Measurements from ENCODE around the gene CD79A. TPM values are rescaled to one million over a fixed set of nuclear protein-coding genes. Genes with fewer than 3 reads are reported as not detected.

The CD79A gene
- total and polyA plus RNA-seq, 2 donors = 31.4 to 74.4 TPM

- H3K36me3 ChIP-seq (ENCODE audit: control insufficient read depth in 2 of 2, insufficient read depth in 2 of 2, low read length in 1 of 2) = peaks cover 80 to 84% of the 10 kb centered on the region in 2 donors
- H3K4me3 ChIP-seq (ENCODE audit: low read length in 2 of 2) = no peak overlapping the region
- H3K4me1 ChIP-seq (ENCODE audit: control insufficient read depth in 2 of 2, insufficient read depth in 2 of 2, low read length in 2 of 2) = peaks cover 0 to 13% of the 10 kb centered on the region in 2 donors
- no peaks in the 10 kb centered on the region for H3K9me3 ChIP-seq (ENCODE audit: control insufficient read depth in 2 of 2, insufficient read depth in 1 of 2, low read length in 1 of 2)
- WGBS = 78% methylated on average over 1 of the region's 1 CpG
- no peaks in the 10 kb centered on the region for H3K27me3 ChIP-seq (ENCODE audit: control insufficient read depth in 2 of 2, insufficient read depth in 1 of 2, low read length in 1 of 2)
- DNase-seq (ENCODE audit: low read depth in 6 of 9, low spot score in 9 of 9) = no peak
- H3K27ac ChIP-seq (ENCODE audit: low read depth in 1 of 2, low read length in 1 of 2) = no peak overlapping the region
Measured at GRCh38 chr19:41896581-41896942, 19.5 kb downstream of the CD79A start.

- Histone ChIP-seq H3K9me3 (ENCODE audit: control insufficient read depth in 2 of 2, insufficient read depth in 1 of 2, low read length in 1 of 2) (no peaks in the 10 kb centered on the region), H3K4me1 (ENCODE audit: control insufficient read depth in 2 of 2, insufficient read depth in 2 of 2, low read length in 2 of 2) (peaks cover 0 to 7% of the 10 kb centered on the region in 2 donors), H3K27me3 (ENCODE audit: control insufficient read depth in 2 of 2, insufficient read depth in 1 of 2, low read length in 1 of 2) (no peaks in the 10 kb centered on the region), H3K4me3 (ENCODE audit: low read length in 2 of 2) (no peak overlapping the region), H3K36me3 (ENCODE audit: control insufficient read depth in 2 of 2, insufficient read depth in 2 of 2, low read length in 1 of 2) (peaks cover 80 to 84% of the 10 kb centered on the region in 2 donors), H3K27ac (ENCODE audit: low read depth in 1 of 2, low read length in 1 of 2) (no peak overlapping the region)
- DNase-seq (ENCODE audit: low read depth in 6 of 9, low spot score in 9 of 9) = no peak
- 98% methylated on average over 3 of the region's 3 CpGs for WGBS
Measured at GRCh38 chr19:41897181-41897580, 20.1 kb downstream of the CD79A start.

- 97% methylated on average over 24 of the region's 24 CpGs for WGBS
- no peak overlapping the region for H3K27ac ChIP-seq (ENCODE audit: low read depth in 1 of 2, low read length in 1 of 2)
- H3K4me3 ChIP-seq (ENCODE audit: low read length in 2 of 2) = no peak overlapping the region
- no peaks in the 10 kb centered on the region for H3K27me3 ChIP-seq (ENCODE audit: control insufficient read depth in 2 of 2, insufficient read depth in 1 of 2, low read length in 1 of 2)
- no peak for DNase-seq (ENCODE audit: low read depth in 6 of 9, low spot score in 9 of 9)
- no peaks in the 10 kb centered on the region for H3K9me3 ChIP-seq (ENCODE audit: control insufficient read depth in 2 of 2, insufficient read depth in 1 of 2, low read length in 1 of 2)
- peaks cover 80 to 84% of the 10 kb centered on the region in 2 donors for H3K36me3 ChIP-seq (ENCODE audit: control insufficient read depth in 2 of 2, insufficient read depth in 2 of 2, low read length in 1 of 2)
- peaks cover 0 to 2% of the 10 kb centered on the region in 2 donors for H3K4me1 ChIP-seq (ENCODE audit: control insufficient read depth in 2 of 2, insufficient read depth in 2 of 2, low read length in 2 of 2)
Measured at GRCh38 chr19:41897820-41898219, 20.7 kb downstream of the CD79A start.

GRCh38 chr19:41898235-41898634, 21.2 kb downstream of the CD79A start:
- Histone ChIP-seq H3K4me1 (ENCODE audit: control insufficient read depth in 2 of 2, insufficient read depth in 2 of 2, low read length in 2 of 2) (no peaks in the 10 kb centered on the region), H3K36me3 (ENCODE audit: control insufficient read depth in 2 of 2, insufficient read depth in 2 of 2, low read length in 1 of 2) (peaks cover 81 to 84% of the 10 kb centered on the region in 2 donors), H3K27me3 (ENCODE audit: control insufficient read depth in 2 of 2, insufficient read depth in 1 of 2, low read length in 1 of 2) (no peaks in the 10 kb centered on the region), H3K9me3 (ENCODE audit: control insufficient read depth in 2 of 2, insufficient read depth in 1 of 2, low read length in 1 of 2) (no peaks in the 10 kb centered on the region), H3K27ac (ENCODE audit: low read depth in 1 of 2, low read length in 1 of 2) (no peak overlapping the region), H3K4me3 (ENCODE audit: low read length in 2 of 2) (no peak overlapping the region)
- WGBS = 97% methylated on average over 15 of the region's 15 CpGs
- DNase-seq (ENCODE audit: low read depth in 6 of 9, low spot score in 9 of 9) = no peak

GRCh38 chr19:41901707-41902360, 24.8 kb downstream of the CD79A start:
- Histone ChIP-seq H3K27ac (ENCODE audit: low read depth in 1 of 2, low read length in 1 of 2) (no peak overlapping the region), H3K4me1 (ENCODE audit: control insufficient read depth in 2 of 2, insufficient read depth in 2 of 2, low read length in 2 of 2) (no peaks in the 10 kb centered on the region), H3K4me3 (ENCODE audit: low read length in 2 of 2) (no peak overlapping the region), H3K27me3 (ENCODE audit: control insufficient read depth in 2 of 2, insufficient read depth in 1 of 2, low read length in 1 of 2) (no peaks in the 10 kb centered on the region), H3K36me3 (ENCODE audit: control insufficient read depth in 2 of 2, insufficient read depth in 2 of 2, low read length in 1 of 2) (peaks cover 92% of the 10 kb centered on the region in 2 donors), H3K9me3 (ENCODE audit: control insufficient read depth in 2 of 2, insufficient read depth in 1 of 2, low read length in 1 of 2) (peaks cover 0 to 2% of the 10 kb centered on the region in 2 donors)
- WGBS = 97% methylated on average over 21 of the region's 21 CpGs
- DNase-seq (ENCODE audit: low read depth in 6 of 9, low spot score in 9 of 9) = no peak

GRCh38 chr19:41902594-41902993, 25.5 kb downstream of the CD79A start:
- peaks cover 0 to 2% of the 10 kb centered on the region in 2 donors for H3K9me3 ChIP-seq (ENCODE audit: control insufficient read depth in 2 of 2, insufficient read depth in 1 of 2, low read length in 1 of 2)
- WGBS = 99% methylated on average over 17 of the region's 17 CpGs
- no peak for DNase-seq (ENCODE audit: low read depth in 6 of 9, low spot score in 9 of 9)
- H3K4me1 ChIP-seq (ENCODE audit: control insufficient read depth in 2 of 2, insufficient read depth in 2 of 2, low read length in 2 of 2) = no peaks in the 10 kb centered on the region
- no peak overlapping the region for H3K4me3 ChIP-seq (ENCODE audit: low read length in 2 of 2)
- peaks cover 92 to 95% of the 10 kb centered on the region in 2 donors for H3K36me3 ChIP-seq (ENCODE audit: control insufficient read depth in 2 of 2, insufficient read depth in 2 of 2, low read length in 1 of 2)
- no peak overlapping the region for H3K27ac ChIP-seq (ENCODE audit: low read depth in 1 of 2, low read length in 1 of 2)
- no peaks in the 10 kb centered on the region for H3K27me3 ChIP-seq (ENCODE audit: control insufficient read depth in 2 of 2, insufficient read depth in 1 of 2, low read length in 1 of 2)

- Histone ChIP-seq H3K27ac (ENCODE audit: low read depth in 1 of 2, low read length in 1 of 2) (no peak overlapping the region), H3K36me3 (ENCODE audit: control insufficient read depth in 2 of 2, insufficient read depth in 2 of 2, low read length in 1 of 2) (peaks cover 90 to 91% of the 10 kb centered on the region in 2 donors), H3K27me3 (ENCODE audit: control insufficient read depth in 2 of 2, insufficient read depth in 1 of 2, low read length in 1 of 2) (no peaks in the 10 kb centered on the region), H3K9me3 (ENCODE audit: control insufficient read depth in 2 of 2, insufficient read depth in 1 of 2, low read length in 1 of 2) (peaks cover 0 to 2% of the 10 kb centered on the region in 2 donors), H3K4me1 (ENCODE audit: control insufficient read depth in 2 of 2, insufficient read depth in 2 of 2, low read length in 2 of 2) (no peaks in the 10 kb centered on the region), H3K4me3 (ENCODE audit: low read length in 2 of 2) (no peak overlapping the region)
- no peak for DNase-seq (ENCODE audit: low read depth in 6 of 9, low spot score in 9 of 9)
- 96% methylated on average over 19 of the region's 19 CpGs for WGBS
Measured at GRCh38 chr19:41903193-41903953, 26.3 kb downstream of the CD79A start.

- no peak overlapping the region for H3K4me3 ChIP-seq (ENCODE audit: low read length in 2 of 2)
- H3K9me3 ChIP-seq (ENCODE audit: control insufficient read depth in 2 of 2, insufficient read depth in 1 of 2, low read length in 1 of 2) = peaks cover 0 to 2% of the 10 kb centered on the region in 2 donors
- no peak overlapping the region for H3K27ac ChIP-seq (ENCODE audit: low read depth in 1 of 2, low read length in 1 of 2)
- no peaks in the 10 kb centered on the region for H3K4me1 ChIP-seq (ENCODE audit: control insufficient read depth in 2 of 2, insufficient read depth in 2 of 2, low read length in 2 of 2)
- WGBS = 97% methylated on average over 30 of the region's 30 CpGs
- peaks cover 0 to 5% of the 10 kb centered on the region in 2 donors for H3K27me3 ChIP-seq (ENCODE audit: control insufficient read depth in 2 of 2, insufficient read depth in 1 of 2, low read length in 1 of 2)
- no peak for DNase-seq (ENCODE audit: low read depth in 6 of 9, low spot score in 9 of 9)
- H3K36me3 ChIP-seq (ENCODE audit: control insufficient read depth in 2 of 2, insufficient read depth in 2 of 2, low read length in 1 of 2) = peaks cover 81 to 86% of the 10 kb centered on the region in 2 donors
Measured at GRCh38 chr19:41904118-41904870, 27.2 kb downstream of the CD79A start.
